NB4 (cell line): ENCODE measurements around the gene COQ7.

ENCODE experiments used
- DNase-seq: peaks from one replicate; pipeline ENCODE4 v3.0.0; 2010; ENCODE audit warnings: low read depth
- H3K4me3 ChIP-seq: one replicate; pipeline ENCODE4 v1.5.1; 2011; ENCODE audit warnings: mild to moderate bottlenecking, low read depth, low read length, moderate library complexity
- CTCF ChIP-seq: IDR thresholded peaks from one replicate; pipeline ENCODE4 v1.5.1; 2012; ENCODE audit warnings: low read depth, low read length
- MAX ChIP-seq: IDR thresholded peaks from 2 replicates; pipeline ENCODE4 v1.6.1; 2011; ENCODE audit warnings: low read depth, low read length
- MYC ChIP-seq: IDR thresholded peaks from 2 replicates; pipeline ENCODE4 v1.6.1; 2011; ENCODE audit warnings: low read depth, low read length
- POLR2A ChIP-seq: IDR thresholded peaks from 2 replicates; pipeline ENCODE4 v1.6.1; 2011; ENCODE audit warnings: mild to moderate bottlenecking; ENCODE audit not compliant: insufficient read length; ENCODE audit errors: extremely low read depth

The COQ7 gene

GRCh38 chr16:19086322-19087199 lies 19.1 kb downstream of the COQ7 start:
- peak; percentile 94 for DNase-seq

GRCh38 chr16:19088341-19088916 lies 21.0 kb downstream of the COQ7 start:
- no peak overlapping the region for H3K4me3 ChIP-seq
- DNase-seq: no peak
- TF ChIP-seq MYC (no peak), CTCF (no peak), MAX (no peak), POLR2A (no peak)

More at GRCh38 chr16:19086322-19087199, 19.1 kb downstream of the COQ7 start:
- peak overlapping the region; percentile 57 for H3K4me3 ChIP-seq
- TF ChIP-seq POLR2A (peak; percentile 72), MYC (peak; percentile 88; the same call in 1 of the 2 replicates), CTCF (peak; percentile 77), MAX (peak; percentile 96)

GRCh38 chr16:19089410-19089955 lies 22.1 kb downstream of the COQ7 start:
- DNase-seq: no peak
- no peak overlapping the region for H3K4me3 ChIP-seq
- TF ChIP-seq CTCF (no peak), MAX (no peak), MYC (no peak), POLR2A (no peak)

- no peak overlapping the region for H3K4me3 ChIP-seq
- no peak for TF ChIP-seq CTCF
- TF ChIP-seq POLR2A: no peak
- no peak for DNase-seq
These were observed 23.5 kb downstream of the COQ7 start for GRCh38 chr16:19090916-19091315.

GRCh38 chr16:19092653-19093410 lies 25.4 kb downstream of the COQ7 start:
- no peak overlapping the region for H3K4me3 ChIP-seq
- no peak for DNase-seq
- TF ChIP-seq MYC (no peak), MAX (no peak), POLR2A (no peak), CTCF (no peak)
